Fibroblast of mammary gland (primary cell): ENCODE results near the gene WWC2.

Experiments used
- DNase-seq: peaks from one replicate; pipeline ENCODE4 v3.0.0-alpha.2; 2010; ENCODE audit warnings: low read depth
- H3K4me3 ChIP-seq: 2 replicates; pipeline ENCODE4 v1.5.1; 2011; ENCODE audit warnings: low read depth, mild to moderate bottlenecking, low read length, moderate library complexity; ENCODE audit not compliant: control insufficient read depth
- TF ChIP-seq, protein P1 (sequence below): conservative IDR thresholded peaks from 2 replicates; pipeline ENCODE4 v1.5.1; 2011; ENCODE audit warnings: low read depth, low read length, inconsistent platforms; ENCODE audit not compliant: control insufficient read depth, insufficient read depth

WWC2 gene

DNA sequence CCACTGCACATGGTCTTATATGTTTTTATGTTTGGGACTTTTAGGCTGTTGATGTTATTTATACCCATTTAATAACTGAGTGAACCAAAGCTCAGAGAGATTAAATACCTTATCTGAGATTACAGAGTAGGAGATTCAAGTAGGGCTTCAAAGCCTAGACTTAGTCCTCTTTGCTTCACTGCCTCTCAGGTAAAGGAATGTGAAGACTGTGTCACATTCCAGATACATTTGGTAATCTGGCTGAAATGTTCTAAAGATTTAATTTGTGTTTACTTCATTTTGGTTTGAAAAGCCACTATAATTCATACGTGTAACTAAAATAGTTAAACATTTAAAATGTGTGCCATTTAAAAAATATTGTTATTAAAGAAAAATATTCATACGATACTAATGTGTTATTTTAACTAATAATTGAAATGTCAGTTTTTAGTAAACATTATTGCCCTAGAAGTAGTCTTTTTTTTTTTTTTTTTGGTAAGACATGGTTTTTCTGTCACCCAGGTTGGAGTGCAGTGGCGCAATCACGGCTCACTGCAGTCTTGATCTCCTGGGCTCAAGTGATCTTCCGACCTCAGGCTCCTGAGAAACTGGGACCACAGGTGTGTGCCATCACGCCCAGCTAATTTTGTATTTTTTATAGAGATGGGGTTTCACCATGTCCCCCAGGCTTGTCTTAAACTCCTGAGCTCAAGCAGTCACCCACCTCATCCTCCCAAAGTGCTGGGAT, 54.3 kb downstream of the WWC2 start:
- TF ChIP-seq, protein P1, sequence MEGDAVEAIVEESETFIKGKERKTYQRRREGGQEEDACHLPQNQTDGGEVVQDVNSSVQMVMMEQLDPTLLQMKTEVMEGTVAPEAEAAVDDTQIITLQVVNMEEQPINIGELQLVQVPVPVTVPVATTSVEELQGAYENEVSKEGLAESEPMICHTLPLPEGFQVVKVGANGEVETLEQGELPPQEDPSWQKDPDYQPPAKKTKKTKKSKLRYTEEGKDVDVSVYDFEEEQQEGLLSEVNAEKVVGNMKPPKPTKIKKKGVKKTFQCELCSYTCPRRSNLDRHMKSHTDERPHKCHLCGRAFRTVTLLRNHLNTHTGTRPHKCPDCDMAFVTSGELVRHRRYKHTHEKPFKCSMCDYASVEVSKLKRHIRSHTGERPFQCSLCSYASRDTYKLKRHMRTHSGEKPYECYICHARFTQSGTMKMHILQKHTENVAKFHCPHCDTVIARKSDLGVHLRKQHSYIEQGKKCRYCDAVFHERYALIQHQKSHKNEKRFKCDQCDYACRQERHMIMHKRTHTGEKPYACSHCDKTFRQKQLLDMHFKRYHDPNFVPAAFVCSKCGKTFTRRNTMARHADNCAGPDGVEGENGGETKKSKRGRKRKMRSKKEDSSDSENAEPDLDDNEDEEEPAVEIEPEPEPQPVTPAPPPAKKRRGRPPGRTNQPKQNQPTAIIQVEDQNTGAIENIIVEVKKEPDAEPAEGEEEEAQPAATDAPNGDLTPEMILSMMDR, result no peak
- no peak for DNase-seq
- no peak overlapping the region for H3K4me3 ChIP-seq

DNA sequence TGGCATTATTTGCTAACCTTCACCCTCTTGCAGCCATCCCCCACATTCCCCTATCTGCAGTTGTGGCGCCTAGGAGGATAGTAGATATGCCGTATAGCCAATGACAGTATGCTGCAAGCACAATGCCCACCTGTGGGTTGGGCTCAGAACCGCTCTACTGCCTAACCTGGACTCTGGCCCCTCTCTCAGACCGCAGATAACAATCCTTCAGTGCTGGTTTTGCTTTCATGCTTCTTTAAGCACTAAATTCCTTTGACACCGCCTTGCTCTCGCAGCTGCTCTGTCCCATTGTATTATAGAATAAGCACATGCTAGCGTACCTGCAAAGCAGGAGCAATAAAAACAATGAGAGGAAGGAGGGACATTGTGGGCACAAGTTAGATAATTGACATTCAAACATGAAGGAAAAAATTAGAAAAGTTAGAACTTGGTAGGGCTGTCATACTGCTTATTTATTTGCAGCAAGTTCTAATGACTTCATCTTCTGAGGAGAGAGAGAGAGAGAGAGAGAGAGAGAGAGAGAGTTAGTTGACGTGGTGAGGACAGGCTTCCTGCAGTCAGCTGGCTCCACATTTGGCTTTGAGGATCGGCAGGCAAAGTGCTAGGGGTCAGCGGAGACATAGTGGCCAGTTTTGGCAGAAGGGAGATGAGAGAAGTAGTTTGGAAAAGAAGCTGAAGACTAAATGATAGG, 55.8 kb downstream of the WWC2 start:
- no peak for DNase-seq
- TF ChIP-seq, protein P1, result no peak
- no peak overlapping the region for H3K4me3 ChIP-seq

DNA sequence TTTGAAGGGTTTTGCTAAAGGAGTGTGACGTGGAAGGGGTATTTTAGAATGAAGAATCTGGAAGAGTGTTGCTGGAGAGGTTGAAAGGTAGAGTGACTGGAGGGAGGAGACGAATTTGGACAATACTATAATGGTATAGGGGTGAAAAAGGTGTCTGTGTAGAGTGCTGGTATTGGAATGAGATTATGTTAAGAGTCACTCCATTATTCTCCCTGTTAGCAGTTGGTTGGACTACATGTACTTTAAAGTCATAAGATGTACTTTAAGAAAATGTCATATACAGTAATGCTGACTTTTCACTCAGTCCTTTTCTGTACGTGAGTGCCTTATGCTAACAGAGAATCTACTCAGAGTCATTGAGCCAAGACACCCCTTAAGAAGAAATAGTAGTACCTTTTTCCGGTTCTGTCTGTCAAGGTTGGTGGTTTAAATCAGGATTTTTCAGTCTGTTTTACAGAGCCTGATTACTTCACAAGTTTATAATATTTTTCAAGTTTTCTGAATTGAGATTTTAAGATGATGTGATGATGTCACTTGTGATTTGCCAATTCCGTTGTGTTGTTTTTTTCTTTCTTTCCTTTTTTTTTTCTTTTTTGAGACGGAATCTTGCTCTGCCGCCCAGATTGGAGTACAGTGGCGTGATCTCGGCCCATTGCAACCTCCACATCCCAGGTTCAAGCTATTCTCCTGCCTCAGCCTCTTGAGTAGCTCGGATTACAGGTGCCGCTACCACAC, 56.6 kb downstream of the WWC2 start:
- DNase-seq, result no peak
- TF ChIP-seq, protein P1, result no peak
- H3K4me3 ChIP-seq, result no peak overlapping the region

DNA sequence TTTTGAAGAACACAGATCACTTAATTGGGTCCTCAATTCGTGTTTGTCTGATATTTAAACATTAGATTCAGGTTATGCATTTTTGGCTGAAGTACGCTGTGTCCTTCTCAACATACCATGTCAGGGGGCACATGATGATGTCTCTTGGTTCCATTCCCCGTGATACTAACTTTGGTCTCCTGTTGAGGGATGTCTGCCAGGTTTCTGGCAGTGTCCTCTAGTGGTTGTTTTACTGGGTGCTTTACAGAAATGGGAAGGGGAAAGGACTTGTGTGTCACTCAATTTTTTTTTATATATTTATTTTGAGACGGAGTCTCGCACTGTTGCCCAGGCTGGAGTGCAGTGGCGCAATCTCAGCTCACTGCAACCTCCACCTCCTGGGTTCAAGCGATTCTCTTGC, 58.2 kb downstream of the WWC2 start:
- TF ChIP-seq, protein P1, result peak; percentile 14
- DNase-seq, result no peak

DNA sequence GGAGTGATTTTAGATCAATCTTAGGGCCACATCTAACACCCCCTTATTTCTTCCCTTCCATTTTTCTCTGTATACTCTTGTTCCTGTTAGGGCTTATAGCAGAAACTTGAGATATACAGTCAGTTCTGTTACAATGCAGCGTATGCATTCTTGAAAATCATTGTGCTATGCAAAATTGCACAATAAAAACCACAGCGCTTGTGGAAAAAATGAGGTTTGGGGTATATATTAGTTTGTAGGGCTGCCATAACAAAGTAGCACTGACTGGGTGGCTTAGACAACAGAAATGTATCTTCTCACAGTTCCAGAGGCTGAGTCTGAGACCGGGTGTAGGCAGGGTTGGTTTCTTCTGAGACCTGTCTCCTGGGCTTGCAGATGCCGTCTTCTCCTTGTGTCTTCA, 59.0 kb downstream of the WWC2 start:
- no peak for DNase-seq
- TF ChIP-seq, protein P1, result no peak

More for the DNA sequence above, 58.2 kb downstream of the WWC2 start:
- H3K4me3 ChIP-seq, result no peak overlapping the region

DNA sequence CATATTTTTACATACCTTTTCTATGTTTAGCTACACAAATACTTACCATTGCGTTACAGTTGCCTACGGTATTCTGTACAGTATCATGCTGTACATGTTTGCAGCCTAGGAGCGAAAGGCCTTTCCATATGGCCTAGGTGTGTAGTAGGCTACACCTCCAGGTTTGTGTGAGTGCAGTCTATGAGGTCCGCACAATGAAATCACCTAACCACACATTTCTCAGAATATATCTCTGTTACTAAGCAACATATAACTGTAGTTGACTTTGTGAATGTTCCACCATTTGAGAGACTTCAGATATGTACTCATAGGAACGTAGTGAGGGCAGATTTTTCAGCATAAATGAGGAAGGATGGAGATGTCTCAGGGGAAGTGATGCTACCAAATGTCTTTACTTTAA, 62.6 kb downstream of the WWC2 start:
- no peak for DNase-seq
- TF ChIP-seq, protein P1, result no peak
- H3K4me3 ChIP-seq, result no peak overlapping the region

More for the DNA sequence above, 59.0 kb downstream of the WWC2 start:
- no peak overlapping the region for H3K4me3 ChIP-seq
